CD1c-positive myeloid dendritic cell (primary cell): Measurements from ENCODE around the gene CYP4F11.
"Not testable (repeated sequence)": the region's sequence is repeated elsewhere in the genome, so short reads cannot be mapped to it uniquely, and the experiment has no call there.

ENCODE experiments used
- DNase-seq: peaks from one replicate; pipeline ENCODE4 v3.0.0-alpha.2; 2016; ENCODE audit errors: extremely low spot score

Gene CYP4F11

DNA sequence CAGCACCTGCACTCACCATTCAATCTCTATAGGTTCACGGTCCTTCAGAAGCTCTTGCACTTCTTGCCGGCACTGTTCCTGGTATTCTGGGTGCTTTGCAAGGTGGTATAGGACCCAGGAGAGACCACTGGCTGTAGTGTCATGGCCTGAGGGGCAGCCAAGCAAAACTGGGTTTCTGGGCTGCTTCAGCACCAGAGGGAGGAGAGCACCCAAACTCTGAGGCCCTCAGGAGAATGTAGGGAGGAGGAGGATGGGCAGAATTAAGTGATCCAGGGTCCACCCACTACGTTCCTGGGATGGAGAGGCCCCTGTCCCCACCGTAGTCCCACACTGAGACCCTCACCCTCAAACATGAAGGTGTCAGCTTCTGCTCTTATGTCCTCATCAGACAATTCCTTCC, 12.3 kb downstream of the CYP4F11 start:
- DNase-seq: no peak

DNA sequence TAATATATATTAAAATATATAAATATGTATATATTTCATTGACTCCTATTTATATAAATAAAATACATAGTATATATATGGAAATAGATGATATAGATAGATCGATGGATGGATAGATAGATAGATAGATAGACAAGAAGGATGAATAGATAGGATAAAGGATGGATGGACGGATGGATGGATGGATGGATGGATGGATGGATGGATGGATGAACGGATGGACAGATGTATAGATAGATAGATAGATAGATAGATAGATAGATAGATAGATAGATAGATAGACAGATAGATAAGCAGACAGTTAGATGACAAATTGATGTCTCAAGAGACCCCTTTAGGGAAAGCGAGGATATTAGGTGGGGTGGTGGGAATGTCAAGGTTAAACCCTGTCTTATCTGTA, 15.1 kb downstream of the CYP4F11 start:
- DNase-seq: no peak

DNA sequence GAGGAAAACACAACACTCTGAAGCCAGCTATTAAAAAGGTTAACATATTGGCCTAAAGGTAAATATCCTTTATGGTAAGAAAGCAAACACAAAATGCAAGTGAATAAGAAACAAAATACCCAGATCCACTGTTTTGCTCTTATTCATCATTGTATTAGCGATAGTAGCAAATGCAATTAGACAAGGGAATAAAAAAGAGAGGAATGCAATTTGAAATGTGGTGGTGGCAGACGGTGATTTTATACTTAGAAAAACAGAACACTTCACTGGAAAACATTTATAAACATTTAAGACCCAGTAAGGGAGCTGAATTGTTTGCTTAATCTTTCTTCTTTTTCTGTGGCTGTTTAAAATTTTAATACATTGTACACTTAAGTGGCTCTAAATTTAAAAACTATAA, 19.2 kb downstream of the CYP4F11 start:
- DNase-seq: no peak

DNA sequence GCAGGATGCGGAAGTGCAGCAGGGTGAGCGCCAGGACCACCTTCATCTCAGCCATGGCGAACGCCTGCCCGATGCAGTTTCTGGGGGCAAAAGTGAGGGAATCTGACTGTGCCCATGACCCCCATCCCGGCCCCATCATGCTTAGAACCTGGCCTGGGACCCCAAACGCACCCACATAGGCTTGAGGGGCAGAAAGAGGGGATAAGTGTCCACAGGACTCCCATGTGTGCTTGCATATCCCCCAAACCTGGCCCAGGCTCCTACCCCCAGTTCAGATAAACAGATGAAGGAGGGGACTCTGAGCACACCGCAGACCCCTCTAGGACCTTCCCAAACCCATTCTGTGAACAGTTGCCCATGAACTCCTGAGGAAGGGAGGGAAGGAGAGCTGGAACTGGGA, 20.5 kb downstream of the CYP4F11 start:
- no peak for DNase-seq

DNA sequence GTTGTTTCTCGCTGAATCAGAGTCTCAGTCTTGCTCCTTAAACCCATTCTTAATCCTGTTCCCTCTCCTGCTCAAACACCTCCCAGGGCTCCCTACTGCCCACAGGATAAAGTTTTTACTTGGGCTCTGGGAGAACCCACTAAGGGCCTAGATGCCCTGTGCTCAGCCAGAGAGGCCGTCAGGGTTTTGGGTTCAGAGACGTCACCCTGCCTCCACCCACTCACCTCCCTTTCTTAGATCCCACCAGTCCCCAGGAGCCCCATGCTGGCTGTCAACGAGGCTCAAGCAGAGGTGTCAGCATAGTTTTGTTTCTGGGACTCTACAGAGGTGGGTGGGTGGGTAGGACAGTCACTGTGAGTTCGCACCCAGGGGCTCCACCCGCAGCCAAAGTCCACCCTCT, 20.9 kb downstream of the CYP4F11 start:
- no peak for DNase-seq

DNA sequence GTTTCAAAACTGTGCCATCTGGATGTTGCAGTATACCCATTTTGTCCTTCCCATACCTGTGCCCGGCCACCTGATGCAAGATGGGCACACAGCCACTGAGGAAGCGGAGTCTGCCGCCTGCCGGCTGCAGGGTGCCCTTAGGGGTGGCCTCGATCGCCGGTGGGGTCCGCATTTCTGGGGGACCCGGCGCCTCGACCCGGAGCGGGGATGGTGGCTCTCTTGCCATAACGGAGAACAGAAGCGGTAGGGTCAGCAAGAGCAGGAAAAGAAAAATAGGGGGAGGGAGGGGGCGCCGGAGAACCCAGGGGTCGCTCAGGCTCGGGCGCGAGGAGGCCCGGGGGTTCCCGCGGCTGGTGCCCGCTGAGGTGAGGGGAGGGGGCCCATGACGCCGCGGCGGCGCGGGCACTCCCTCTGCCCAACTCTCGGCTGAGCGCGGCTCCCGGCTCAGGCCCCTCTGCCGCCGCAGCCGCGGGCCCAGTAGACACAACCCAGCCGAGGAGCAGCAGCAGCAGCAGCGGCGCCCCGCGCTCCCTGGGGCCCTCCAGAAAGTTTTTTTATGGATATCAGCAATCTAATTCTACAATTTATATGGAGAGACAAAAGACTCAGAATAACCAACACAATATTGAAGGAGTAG, 22.6 kb downstream of the CYP4F11 start:
- no peak for DNase-seq

DNA sequence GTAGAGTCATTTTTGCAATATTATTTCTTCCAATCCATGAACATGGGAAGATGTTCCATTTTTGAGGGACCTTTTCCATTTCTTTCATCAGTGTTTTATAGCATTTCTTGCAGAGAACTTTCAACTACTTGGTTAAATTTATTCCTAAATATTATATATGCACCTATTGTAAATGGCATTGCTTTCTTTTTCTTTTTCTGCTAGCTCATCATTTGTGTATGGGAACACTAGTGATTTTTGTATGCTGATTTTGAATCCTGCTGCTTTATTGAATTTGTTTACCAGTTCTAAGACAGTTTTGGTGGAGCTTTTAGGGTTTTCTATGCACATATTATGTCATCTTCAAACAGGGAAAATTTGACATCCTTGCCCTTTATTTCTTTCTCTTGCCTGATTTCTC, 29.3 kb downstream of the CYP4F11 start:
- DNase-seq: no peak

DNA sequence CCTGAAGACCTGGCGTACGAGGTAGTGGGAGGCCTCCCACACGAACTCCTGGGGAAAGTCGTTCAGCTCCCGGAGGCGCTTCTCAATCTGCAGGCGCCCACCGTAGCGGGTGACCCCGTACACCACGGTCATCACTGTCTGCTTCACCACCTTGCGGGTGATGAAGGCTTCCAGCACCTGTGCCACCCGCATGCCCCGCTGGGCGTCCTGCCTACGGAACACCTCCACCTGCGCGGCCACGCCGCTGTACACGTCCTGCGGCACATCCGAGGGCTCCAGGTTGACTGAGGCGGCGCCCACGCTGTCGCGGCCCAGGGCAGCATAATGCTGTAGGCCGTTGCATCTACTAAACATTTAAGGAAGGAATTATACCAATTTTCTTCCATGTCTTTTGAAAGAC, 31.4 kb downstream of the CYP4F11 start:
- not testable (repeated sequence) for DNase-seq

DNA sequence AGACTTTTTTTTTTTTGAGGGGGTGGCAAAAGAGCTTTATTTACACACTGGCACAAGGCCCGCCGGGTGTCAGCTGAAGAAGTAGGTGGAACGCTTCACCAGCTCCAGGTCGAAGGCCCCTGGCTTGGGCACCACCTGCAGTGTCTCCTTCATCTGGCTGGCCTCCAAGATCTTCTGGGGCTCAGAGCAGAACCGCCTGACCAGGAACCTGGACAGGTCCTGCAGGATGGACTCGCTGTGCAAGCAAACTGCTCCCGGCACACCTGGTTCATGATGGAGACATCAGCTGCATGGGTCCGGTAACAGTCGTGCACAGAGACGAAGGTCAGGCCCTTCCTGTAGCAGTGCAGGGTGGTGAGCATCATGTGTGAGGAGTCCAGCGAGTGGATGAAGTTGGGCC, 32.1 kb downstream of the CYP4F11 start:
- no peak for DNase-seq

DNA sequence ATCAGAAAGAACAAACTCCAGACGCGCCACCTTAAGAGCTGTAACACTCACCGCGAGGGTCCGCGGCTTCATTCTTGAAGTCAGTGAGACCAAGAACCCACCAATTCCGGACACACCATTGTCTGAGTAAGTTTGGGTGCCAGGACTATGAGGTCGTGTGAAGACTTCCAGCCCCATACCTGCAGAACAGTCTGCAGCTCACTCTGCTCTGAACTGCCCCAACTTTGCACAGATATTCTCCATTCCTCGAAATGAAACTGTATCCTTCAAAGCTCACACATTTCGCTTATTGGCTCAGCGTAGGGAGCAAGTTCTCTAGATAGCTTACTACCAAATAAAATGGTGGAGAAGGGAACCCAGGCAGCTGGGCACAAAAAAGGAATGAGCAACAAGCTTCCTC, 33.8 kb downstream of the CYP4F11 start:
- no peak for DNase-seq

DNA sequence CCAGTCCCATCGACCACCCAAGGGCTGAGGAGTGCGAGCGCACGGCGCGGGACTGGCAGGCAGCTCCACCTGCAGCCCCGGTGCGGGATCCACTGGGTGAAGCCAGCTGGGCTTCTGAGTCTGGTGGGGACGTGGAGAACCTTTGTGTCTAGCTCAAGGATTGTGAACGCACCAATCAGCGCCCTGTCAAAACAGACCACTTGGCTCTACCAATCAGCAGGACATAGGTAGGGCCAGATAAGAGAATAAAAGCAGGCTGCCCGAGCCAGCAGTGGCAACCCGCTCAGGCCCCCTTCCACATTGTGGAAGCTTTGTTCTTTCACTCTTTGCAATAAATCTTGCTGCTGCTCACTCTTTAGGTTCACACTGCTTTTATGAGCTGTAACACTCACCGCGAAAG, 34.3 kb downstream of the CYP4F11 start:
- DNase-seq: not testable (repeated sequence)

DNA sequence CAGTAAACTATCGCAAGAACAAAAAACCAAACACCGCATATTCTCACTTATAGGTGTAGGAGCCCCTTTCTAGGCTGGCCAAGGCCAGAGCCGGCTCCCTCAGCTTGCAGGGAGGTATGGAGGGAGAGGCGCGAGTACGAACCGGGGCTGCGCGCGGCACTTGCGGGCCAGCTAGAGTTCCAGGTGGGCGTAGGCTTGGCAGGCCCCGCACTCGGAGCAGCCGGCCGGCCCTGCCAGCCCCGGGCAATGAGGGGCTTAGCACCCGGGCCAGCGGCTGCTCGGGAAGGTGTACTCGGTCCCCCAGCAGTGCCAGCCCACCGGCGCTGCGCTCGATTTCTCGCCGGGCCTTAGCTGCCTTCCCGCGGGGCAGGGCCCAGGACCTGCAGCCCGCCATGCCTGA, 34.8 kb downstream of the CYP4F11 start:
- not testable (repeated sequence) for DNase-seq

DNA sequence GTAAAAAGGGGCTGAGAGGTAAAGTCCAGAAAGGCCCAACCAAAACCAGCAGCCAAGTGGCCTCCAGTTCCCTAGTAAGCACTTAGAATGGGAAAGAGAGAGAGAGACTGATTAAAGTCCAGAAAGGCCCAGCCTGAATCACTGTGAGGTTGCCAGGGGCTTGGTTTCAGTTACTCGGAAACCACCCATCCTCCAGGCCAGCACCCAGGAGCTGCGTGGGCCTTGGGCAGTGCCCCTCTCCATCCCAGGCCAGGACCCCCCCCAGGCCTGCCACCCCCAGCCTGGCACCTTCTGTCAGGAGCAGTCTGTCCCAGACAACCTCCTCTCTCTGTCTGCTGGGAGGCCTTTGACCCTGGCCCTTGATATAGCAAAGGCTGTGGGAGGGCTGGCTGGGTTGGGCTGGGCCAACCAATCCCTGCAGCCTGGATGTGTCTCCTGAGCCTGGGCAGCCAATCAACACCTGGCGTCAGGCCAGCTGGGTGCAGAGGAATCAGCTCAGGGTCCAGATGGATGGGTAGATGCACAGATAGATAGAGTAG, 36.5 kb downstream of the CYP4F11 start, which contains the start of gene CYP4F2:
TSS of gene CYP4F2 (minus strand) at position 337 of the 539 bp plus-strand sequence. CDS start 463 bp downstream, outside the sequence.
- no peak for DNase-seq

DNA sequence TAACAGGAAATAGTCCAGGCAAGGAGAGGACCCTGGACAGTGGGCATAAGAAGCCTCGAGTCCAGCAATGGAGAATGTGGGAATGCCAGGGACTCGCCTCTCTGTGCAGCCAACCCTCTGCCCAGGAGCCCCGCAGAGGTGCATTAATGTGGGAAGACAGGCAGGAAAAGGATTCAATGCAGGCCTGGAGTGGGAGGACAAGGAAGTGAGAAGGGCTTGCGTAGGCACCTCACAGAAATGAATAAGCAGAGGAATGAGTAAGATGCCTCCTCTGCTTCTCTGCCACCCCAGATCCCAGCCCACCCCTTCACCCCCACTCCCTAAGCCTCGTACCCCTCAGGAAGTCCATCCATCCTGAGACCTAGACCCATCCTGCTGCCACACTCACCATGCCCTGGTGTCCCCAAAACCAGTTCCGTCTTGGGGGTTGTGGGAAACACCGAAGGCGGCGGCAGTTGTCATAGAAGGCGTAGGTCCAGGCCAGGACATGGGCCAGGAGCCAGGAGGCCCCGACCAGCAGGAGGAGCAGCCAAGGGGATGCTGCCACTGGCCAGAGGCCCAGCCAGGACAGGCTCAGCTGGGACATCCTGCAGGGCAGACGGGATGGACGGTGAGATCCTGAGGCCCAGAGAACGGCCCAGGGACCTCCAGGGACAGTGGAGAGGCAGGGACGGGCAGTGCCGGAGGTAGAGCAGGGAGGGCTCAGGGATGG, 37.1 kb downstream of the CYP4F11 start:
- DNase-seq: peak; percentile 31

DNA sequence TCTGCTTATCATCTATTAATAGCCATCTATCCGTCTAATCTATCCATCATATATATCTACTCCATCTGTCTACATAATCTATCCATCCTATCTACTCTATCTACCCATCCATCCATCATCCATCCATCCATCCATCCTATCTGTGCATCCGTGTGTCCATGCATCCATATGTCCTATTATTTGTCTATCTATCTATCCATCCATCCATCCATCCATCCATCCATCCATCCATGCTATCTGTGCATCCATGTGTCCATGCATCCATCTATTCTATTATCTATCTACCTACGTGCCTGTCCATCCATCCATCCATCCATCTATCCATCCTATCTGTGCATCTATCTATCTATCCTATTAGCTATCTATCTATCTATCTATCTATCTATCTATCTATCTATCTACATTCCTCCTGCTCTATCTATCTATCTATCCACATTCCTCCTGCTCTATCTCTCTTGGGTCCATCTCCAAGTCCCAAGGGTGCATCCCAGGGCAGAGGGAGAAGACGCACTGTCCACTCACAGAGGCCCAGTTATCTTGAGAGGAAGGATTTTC, 38.4 kb downstream of the CYP4F11 start:
- DNase-seq: no peak

DNA sequence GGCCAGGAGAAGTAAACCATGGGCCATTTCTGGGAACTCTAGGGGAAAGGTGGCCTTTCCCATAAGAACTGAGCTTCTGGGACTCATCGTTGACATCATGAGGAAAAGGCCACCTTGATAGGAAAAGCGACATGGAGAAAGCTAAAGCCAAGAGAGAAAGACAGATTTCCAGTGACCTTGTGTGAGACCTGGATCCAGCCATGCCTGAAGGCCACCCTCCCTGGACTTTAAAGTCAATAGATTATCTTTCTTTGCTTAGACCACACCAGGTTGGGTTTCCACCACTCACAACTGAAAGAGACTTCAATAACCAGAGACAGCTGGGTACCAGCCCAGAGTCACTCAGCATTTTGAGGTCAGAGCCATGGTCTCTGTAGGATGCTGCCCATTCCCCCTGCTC, 40.0 kb downstream of the CYP4F11 start:
- no peak for DNase-seq

DNA sequence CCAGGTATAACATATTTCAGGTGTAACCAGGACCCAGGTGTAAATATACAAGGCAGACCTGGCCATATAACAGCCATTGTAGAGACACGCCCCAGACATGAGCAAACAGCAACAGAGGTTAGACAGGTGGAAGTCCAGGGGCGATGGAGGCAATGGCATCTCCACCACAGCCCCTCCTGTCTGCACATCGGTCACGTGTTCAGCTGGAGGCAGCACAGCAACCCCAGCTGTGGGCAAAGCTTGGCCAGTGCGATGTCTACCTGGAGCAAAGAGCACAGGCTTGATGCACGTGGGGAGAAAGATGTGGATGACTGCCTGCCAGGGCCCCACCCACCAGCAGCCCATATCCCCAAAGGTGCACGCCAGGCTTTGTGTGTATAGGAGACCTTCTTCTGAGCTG, 40.9 kb downstream of the CYP4F11 start:
- DNase-seq: no peak

DNA sequence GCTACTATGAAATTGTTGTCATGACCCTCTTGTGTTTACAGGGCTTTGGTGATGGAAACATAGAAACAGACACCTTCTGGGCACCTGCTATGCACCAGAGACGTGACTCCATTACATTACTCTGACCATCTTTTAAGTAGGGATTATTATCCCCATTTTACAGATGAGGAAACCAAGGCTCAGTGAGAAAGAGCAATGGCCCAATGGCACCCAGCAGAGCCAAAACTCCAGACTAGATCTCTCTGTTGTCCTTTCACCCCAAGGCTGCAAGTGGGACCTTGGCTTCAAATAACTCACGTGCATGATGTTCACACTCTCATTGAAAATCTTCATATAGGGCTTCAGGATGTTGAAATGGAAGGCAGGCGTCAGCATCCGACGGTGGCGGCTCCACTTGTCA, 42.3 kb downstream of the CYP4F11 start:
- no peak for DNase-seq

DNA sequence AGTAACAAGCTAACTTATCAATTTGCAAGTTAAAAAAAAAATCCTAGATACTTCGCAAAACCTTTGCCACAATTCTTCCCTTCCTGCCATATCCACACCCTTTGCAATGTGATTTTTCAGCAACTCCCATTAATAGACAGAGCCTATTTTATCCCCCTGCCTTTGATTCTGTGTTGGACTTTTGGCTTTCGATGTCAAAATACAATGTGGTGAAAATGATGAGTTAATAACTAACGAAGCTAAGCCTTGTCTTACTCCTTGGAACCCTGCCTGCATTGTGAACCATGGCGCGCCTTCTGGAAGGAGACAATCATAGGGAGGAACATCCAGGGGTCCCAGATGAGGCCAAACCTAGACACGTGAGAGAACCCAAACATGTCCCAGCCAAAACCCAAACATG, 42.9 kb downstream of the CYP4F11 start:
- DNase-seq: no peak

DNA sequence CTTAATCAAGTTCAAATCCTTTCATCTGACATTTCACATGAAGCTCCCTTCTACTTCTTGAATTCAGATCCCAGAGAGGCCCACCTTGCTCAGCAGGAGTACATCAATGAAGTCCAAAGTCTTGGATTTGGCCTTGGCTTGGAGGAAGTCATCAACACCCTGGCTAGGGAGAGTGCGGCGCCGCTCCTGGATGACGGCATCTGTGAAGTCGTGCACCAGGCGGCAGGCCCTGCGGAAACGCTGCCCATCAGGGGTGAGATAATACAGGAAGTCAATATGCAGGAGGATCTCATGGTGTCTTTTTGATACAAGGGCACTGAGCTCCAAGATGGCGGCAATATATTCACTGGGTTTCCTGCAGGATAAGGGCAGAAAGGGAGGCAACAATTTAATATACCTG, 45.0 kb downstream of the CYP4F11 start:
- DNase-seq: not testable (repeated sequence)

DNA sequence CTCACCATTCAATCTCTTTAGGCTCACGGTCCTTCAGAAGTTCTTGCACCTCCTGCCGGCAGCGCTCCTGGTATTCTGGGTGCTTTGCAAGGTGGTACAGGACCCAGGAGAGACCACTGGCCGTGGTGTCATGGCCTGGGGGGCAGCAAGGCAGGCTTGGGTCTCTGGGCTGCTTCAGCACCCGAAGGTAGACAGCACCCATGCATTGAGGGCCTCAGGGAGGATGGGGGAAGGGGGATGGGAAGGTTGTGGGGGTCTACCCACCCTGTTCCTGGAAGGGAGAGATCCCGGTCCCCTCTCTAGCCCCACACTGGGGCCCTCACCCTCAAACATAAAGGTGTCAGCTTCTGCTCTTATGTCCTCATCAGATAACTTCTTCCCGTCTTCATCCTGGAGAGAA, 48.4 kb downstream of the CYP4F11 start:
- no peak for DNase-seq

DNA sequence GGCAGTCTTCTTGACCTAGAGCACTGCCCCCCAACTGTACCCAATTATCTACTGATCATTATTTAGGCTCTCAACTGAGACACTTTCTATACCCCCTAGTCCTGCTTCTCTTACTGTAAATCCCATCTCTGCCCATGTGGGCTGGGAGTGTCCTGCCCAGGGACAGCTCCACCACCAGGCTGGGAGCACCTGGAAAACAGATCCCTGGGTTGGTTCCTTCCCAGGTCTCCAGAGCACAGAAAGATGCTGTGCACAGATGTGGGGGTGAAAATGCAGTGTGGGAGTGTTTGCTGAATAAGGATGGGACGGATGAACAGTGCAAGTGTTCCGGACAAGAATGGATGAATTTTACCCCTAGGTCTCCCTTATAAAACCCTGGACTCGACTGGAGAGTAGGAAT, 49.2 kb downstream of the CYP4F11 start:
- DNase-seq: no peak

DNA sequence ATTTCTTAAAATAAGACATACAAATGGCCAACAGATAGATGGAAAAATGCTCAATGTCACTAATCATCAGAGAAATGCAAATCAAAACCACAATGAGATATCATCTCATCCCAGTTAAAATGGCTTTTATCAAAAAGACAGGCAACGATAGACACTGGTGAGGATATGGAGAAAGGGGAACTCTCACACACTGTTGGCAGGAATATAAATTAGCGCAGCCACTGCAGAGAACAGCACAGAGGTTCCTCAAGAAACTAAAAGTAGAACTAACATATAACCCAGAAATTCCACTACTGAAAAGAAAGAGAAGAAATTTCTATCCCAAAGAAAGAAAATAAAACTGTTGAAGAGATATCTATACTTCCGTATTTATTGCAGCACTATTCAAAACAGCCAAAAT, 51.0 kb downstream of the CYP4F11 start:
- DNase-seq: peak; percentile 12
